ENCODE measurements around the gene FAXDC2. TPM values are rescaled to one million over a fixed set of nuclear protein-coding genes. Genes with fewer than 3 reads are reported as not detected.

FAXDC2 gene
- total and polyA plus RNA-seq, 2 of the 13 experiments (the other 11 are each of a cell fraction or from before 2014, with no cell fraction given): 4.7 to 58.8 TPM

- no peak for FAIRE-seq
- no peaks in the 10 kb centered on the region for H3K9me3 ChIP-seq (ENCODE audit: low read length)
- intact Hi-C loops (cut with micrococcal nuclease; ENCODE audit: unreplicated experiment) (no loop called here), in situ Hi-C loops (cut with HindIII; ENCODE audit: extremely low pct_ligation_motif_present, low pct_unique_long_range_greater_than_20kb) (no loop called here)
- peaks cover 18% of the 10 kb centered on the region; the same call in 1 of the 2 replicates for H4K20me1 ChIP-seq (ENCODE audit: insufficient read depth, low read length)
- TF ChIP-seq ARID4A (CRISPR knock-in tag; IDR thresholded peaks at IDR 0.05; ENCODE audit: borderline replicate concordance): no peak
- TF ChIP-seq ZFP91 (CRISPR knock-in tag; IDR thresholded peaks at IDR 0.05; ENCODE audit: borderline replicate concordance): no peak
- no peak for TF ChIP-seq GABPB1 (CRISPR knock-in tag; IDR thresholded peaks at IDR 0.05)
- TF ChIP-seq ZKSCAN5 (CRISPR knock-in tag; IDR thresholded peaks at IDR 0.05): no peak
- no peak for TF ChIP-seq ZNF724P (CRISPR knock-in tag; IDR thresholded peaks at IDR 0.05; ENCODE audit: borderline replicate concordance)
- no peak for TF ChIP-seq EHMT2 (IDR thresholded peaks at IDR 0.05; ENCODE audit: borderline replicate concordance, low read depth, low read length)
- TF ChIP-seq GZF1 (CRISPR knock-in tag; IDR thresholded peaks at IDR 0.05): no peak
- TF ChIP-seq ZNF280D (CRISPR knock-in tag; IDR thresholded peaks at IDR 0.05): no peak
- TF ChIP-seq KLF15 (CRISPR knock-in tag; IDR thresholded peaks at IDR 0.05; ENCODE audit: borderline replicate concordance): no peak
- no peak for DNase-seq (ENCODE audit: low spot score)
- BruUV-seq (replicated peaks): no TSS peak
- H3K27ac ChIP-seq (ENCODE audit: extremely low read length, insufficient read depth, low read length): no peak overlapping the region
- H3K4me2 ChIP-seq (ENCODE audit: low read depth, low read length): no peak overlapping the region
- H3K79me2 ChIP-seq (ENCODE audit: insufficient read depth, low read length): peaks cover 41% of the 10 kb centered on the region
- ChIA-PET CTCF (ENCODE audit: low intra/inter-chr PET ratio, low total read pairs) (no interaction called here), POLR2A (no interaction called here)
- 97% methylated on average over 2 of the region's 2 CpGs for WGBS (ENCODE audit: low lambda C conversion rate)
- peaks cover 37% of the 10 kb centered on the region for H3K4me1 ChIP-seq (ENCODE audit: insufficient read depth, low read length)
- H2AFZ ChIP-seq (ENCODE audit: low read length): no peak overlapping the region
- no peaks in the 10 kb centered on the region for H3K27me3 ChIP-seq (ENCODE audit: control insufficient read depth in 1 of 2, insufficient read depth in 2 of 2, low read length in 2 of 2)
- no peak for ATAC-seq
- H3K36me3 ChIP-seq (replicated peaks in 1 of 2; ENCODE audit: control insufficient read depth in 1 of 2, insufficient read depth in 2 of 2, low read length in 2 of 2): peaks cover 7 to 56% of the 10 kb centered on the region in 2 experiments
- no peak overlapping the region for H3K4me3 ChIP-seq (replicated peaks in 1 of 3; ENCODE audit: insufficient read depth in 1 of 3, low read depth in 2 of 3, low read length in 3 of 3)
- no peak overlapping the region for H3K9ac ChIP-seq (ENCODE audit: insufficient read depth, low read depth, low read length)
These were observed 16.4 kb upstream of the FAXDC2 start for GRCh38 chr5:154866841-154867240.

Measured in HepG2 (cell line).